Lung (tissue), 12 donors: ENCODE results near the gene ADCY5. TPM values are rescaled to one million over a fixed set of nuclear protein-coding genes. Genes with fewer than 3 reads are reported as not detected.
A peak's percentile ranks its signal among the peaks of the same experiment; 100 is the strongest.

Experiments used
- ATAC-seq: fragments of 200-7000 bp; cut with Tn5 transposase; one replicate; pipeline ENCODE4 v1.9.1; 2020; ENCODE audit warnings: moderate number of reproducible peaks; ENCODE audit not compliant: insufficient read depth, low FRiP score
- DNase-seq, 3 donors: peaks; one replicate each; pipeline ENCODE4 v3.0.0-alpha.2; 2013 to 2017
- H3K27ac ChIP-seq, 2 donors: one replicate each; pipeline ENCODE4 v1.5.1; 2013; ENCODE audit warnings: mild to moderate bottlenecking in 2 of 2, moderate library complexity in 2 of 2, control low read depth in 1 of 2, inconsistent platforms in 1 of 2, low read depth in 1 of 2, low read length in 1 of 2
- H3K27me3 ChIP-seq, 3 donors: one replicate each; pipeline ENCODE4 v1.5.1; 2013; ENCODE audit warnings: low read length in 2 of 3; ENCODE audit not compliant: control insufficient read depth in 3 of 3, insufficient read depth in 3 of 3
- H3K36me3 ChIP-seq, 4 donors: one replicate each; pipeline ENCODE4 v1.5.1; 2013; ENCODE audit warnings: low read length in 4 of 4, mild to moderate bottlenecking in 1 of 4, moderate library complexity in 1 of 4; ENCODE audit not compliant: control insufficient read depth in 4 of 4, insufficient read depth in 4 of 4
- H3K4me1 ChIP-seq, 5 donors: one replicate each; pipeline ENCODE4 v1.5.1; 2013; ENCODE audit warnings: low read length in 5 of 5, mild to moderate bottlenecking in 2 of 5, moderate library complexity in 1 of 5; ENCODE audit not compliant: control insufficient read depth in 5 of 5, insufficient read depth in 5 of 5
- H3K4me3 ChIP-seq: one replicate; pipeline ENCODE4 v1.5.1; 2013; ENCODE audit warnings: mild to moderate bottlenecking, control low read depth, moderate library complexity
- H3K9ac ChIP-seq, 2 donors: one replicate each; pipeline ENCODE4 v1.5.1; 2013; ENCODE audit warnings: low read length in 2 of 2, control low read depth in 1 of 2; ENCODE audit not compliant: insufficient read depth in 1 of 2
- H3K9me3 ChIP-seq, 4 donors: one replicate each; pipeline ENCODE4 v1.5.1; 2013; ENCODE audit warnings: low read length in 3 of 4, mild to moderate bottlenecking in 1 of 4, moderate library complexity in 1 of 4; ENCODE audit not compliant: control insufficient read depth in 4 of 4, insufficient read depth in 3 of 4
- CTCF ChIP-seq: IDR thresholded peaks from 2 replicates; pipeline ENCODE4 v1.5.1; 2012; ENCODE audit warnings: mild to moderate bottlenecking; ENCODE audit errors: control extremely low read depth, extremely low read depth
- WGBS, 2 donors: extraction: QIAGEN DNeasy Blood & Tissue Kit; methylation state at CpG; one replicate each; pipeline ENCODE4 v1.1.7; 2013; 5-methylcytosine and 5-hydroxymethylcytosine counted together
- polyA plus RNA-seq, 2 donors: library from polyadenylated mRNA; stranded (reverse); fragments of 200-250 nt; gene quantifications; one replicate each; pipeline ENCODE4 v1.2.1, GENCODE V29; 2013
- total RNA-seq, 2 donors: library from RNA; depleted of rRNA in 1 of 2; stranded (reverse); fragments of >200 nt in 1 of 2; gene quantifications; one replicate each; pipeline ENCODE4 v1.2.1, GENCODE V29; 2014 to 2021
- donor health status: control.
- donor health status: control.
- donor health status: Bipolar disorder and iron deficiency.
- donor health status: healthy.
- donor health status: DM: yes; HTN: yes; CAD: no.

Gene ADCY5
- total and polyA plus RNA-seq, 4 donors = 1.2 to 8.4 (median 2.4) TPM

- no peak for DNase-seq
- no peak for TF ChIP-seq CTCF
- Histone ChIP-seq H3K4me1 (peaks cover 0 to 31% (median 13%) of the 10 kb centered on the region in 5 donors), H3K9ac (no peak overlapping the region), H3K27me3 (no peaks in the 10 kb centered on the region), H3K36me3 (no peaks in the 10 kb centered on the region), H3K4me3 (no peak overlapping the region), H3K9me3 (no peaks in the 10 kb centered on the region), H3K27ac (peak overlapping the region in 1 of 2 donors; percentile 71)
- WGBS, 2 donors = 86 to 88% methylated on average over 5 of the region's 5 CpGs
- ATAC-seq = no peak
Measured at GRCh38 chr3:123392368-123392767, 56.5 kb downstream of the ADCY5 start.

GRCh38 chr3:123390865-123391600, 57.9 kb downstream of the ADCY5 start:
- H3K9me3 ChIP-seq = no peaks in the 10 kb centered on the region
- H3K36me3 ChIP-seq = no peaks in the 10 kb centered on the region
- H3K9ac ChIP-seq = no peak overlapping the region
- TF ChIP-seq CTCF = no peak
- peaks cover 0 to 44% (median 24%) of the 10 kb centered on the region in 5 donors for H3K4me1 ChIP-seq
- no peaks in the 10 kb centered on the region for H3K27me3 ChIP-seq
- no peak overlapping the region for H3K4me3 ChIP-seq
- DNase-seq = no peak
- peak overlapping the region in 1 of 2 donors; percentile 80 for H3K27ac ChIP-seq
- 85 to 86% methylated on average over 10 of the region's 10 CpGs for WGBS, 2 donors
- ATAC-seq = no peak

- 87 to 91% methylated on average over 5 of the region's 5 CpGs for WGBS, 2 donors
- peak overlapping the region in 1 of 2 donors; percentile 53 for H3K27ac ChIP-seq
- DNase-seq = no peak
Measured at GRCh38 chr3:123389628-123389918, 59.3 kb downstream of the ADCY5 start.

More at GRCh38 chr3:123389628-123389918, 59.3 kb downstream of the ADCY5 start:
- Histone ChIP-seq H3K4me3 (no peak overlapping the region), H3K36me3 (no peaks in the 10 kb centered on the region), H3K9me3 (no peaks in the 10 kb centered on the region), H3K4me1 (peaks cover 0 to 57% (median 22%) of the 10 kb centered on the region in 5 donors), H3K9ac (no peak overlapping the region), H3K27me3 (no peaks in the 10 kb centered on the region)
- TF ChIP-seq CTCF = no peak
- ATAC-seq = no peak
